Measurements from ENCODE around the gene KDM7A. TPM values are rescaled to one million over a fixed set of nuclear protein-coding genes. Genes with fewer than 3 reads are reported as not detected.

KDM7A gene
- total RNA-seq, 1 donor from 2014 or later: 13.8 TPM

DNA sequence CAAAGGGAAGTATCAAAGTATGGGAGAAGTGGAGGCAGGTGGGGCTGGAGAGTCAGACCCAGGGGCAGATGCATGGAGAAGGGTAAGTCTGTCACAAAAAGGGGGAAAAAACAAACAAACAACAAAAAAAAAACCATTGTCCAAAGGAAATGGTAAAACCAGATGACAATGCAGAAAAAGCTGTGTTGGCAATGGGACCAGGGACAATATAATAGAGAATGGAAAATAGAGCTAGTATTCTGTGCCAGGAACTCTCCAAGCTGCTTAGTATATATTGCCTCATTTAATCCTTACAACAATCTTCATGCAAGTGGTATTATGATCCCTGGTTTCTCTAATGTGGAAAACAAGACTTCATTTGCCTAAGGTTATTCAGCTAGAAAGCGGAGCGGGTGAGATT, 13.1 kb upstream of the KDM7A start:
- H3K4me1 Mint-ChIP-seq: peaks cover 6% of the 10 kb centered on the region
- H3K27ac Mint-ChIP-seq: no peak overlapping the region
- ChIA-PET CTCF (interaction anchor here (1.3 kb wide), 1 partner anchor 14 kb away, joined by 3 read pairs; no protein-coding TSS in a partner anchor), POLR2A (no interaction called here)
- DNase-seq (no peak), ATAC-seq (ENCODE audit: low read depth) (no peak)
- no peaks in the 10 kb centered on the region for H3K9me3 Mint-ChIP-seq
- no peak overlapping the region for H3K4me3 Mint-ChIP-seq
- TF ChIP-seq, protein P1, sequence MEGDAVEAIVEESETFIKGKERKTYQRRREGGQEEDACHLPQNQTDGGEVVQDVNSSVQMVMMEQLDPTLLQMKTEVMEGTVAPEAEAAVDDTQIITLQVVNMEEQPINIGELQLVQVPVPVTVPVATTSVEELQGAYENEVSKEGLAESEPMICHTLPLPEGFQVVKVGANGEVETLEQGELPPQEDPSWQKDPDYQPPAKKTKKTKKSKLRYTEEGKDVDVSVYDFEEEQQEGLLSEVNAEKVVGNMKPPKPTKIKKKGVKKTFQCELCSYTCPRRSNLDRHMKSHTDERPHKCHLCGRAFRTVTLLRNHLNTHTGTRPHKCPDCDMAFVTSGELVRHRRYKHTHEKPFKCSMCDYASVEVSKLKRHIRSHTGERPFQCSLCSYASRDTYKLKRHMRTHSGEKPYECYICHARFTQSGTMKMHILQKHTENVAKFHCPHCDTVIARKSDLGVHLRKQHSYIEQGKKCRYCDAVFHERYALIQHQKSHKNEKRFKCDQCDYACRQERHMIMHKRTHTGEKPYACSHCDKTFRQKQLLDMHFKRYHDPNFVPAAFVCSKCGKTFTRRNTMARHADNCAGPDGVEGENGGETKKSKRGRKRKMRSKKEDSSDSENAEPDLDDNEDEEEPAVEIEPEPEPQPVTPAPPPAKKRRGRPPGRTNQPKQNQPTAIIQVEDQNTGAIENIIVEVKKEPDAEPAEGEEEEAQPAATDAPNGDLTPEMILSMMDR (IDR thresholded peaks at IDR 0.05): no peak
- H3K27me3 Mint-ChIP-seq: no peaks in the 10 kb centered on the region
- H3K36me3 Mint-ChIP-seq (ENCODE audit: low read depth): no peaks in the 10 kb centered on the region
- intact Hi-C loops (cut with micrococcal nuclease): no loop called here

DNA sequence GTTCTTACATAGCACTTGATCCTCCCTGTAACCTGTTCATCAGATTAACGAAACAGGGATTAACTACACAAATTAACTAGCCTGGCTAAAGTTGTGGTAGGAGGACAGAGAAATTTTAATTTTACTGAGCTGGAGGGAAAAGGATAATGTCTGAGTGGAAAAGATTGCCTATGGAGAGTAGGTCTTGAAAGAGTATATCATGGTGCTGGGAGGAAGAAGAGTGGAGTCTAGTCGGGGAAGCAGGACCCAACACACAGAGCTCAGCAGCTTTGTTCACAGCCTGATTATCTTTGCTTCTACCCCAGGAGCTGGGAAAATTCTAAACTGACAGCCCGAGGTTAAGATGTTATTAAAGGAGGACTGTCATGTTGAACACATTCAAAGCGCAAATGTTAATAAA, 6.1 kb upstream of the KDM7A start:
- CTCF ChIA-PET: no interaction called here
- intact Hi-C loops (cut with micrococcal nuclease): no loop called here
- Mint-ChIP-seq H3K27me3 (peaks cover 1% of the 10 kb centered on the region), H3K27ac (no peak overlapping the region), H3K4me1 (peaks cover 9% of the 10 kb centered on the region), H3K9me3 (no peaks in the 10 kb centered on the region), H3K36me3 (ENCODE audit: low read depth) (no peaks in the 10 kb centered on the region), H3K4me3 (no peak overlapping the region)
- DNase-seq (no peak), ATAC-seq (ENCODE audit: low read depth) (no peak)
- POLR2A ChIA-PET: interaction anchor here (0.6 kb wide), 2 partner anchors 38 to 215 kb away, joined by 5 to 8 read pairs; partner anchors contain the start of gene SLC37A3
- TF ChIP-seq, protein P1 (IDR thresholded peaks at IDR 0.05): no peak

DNA sequence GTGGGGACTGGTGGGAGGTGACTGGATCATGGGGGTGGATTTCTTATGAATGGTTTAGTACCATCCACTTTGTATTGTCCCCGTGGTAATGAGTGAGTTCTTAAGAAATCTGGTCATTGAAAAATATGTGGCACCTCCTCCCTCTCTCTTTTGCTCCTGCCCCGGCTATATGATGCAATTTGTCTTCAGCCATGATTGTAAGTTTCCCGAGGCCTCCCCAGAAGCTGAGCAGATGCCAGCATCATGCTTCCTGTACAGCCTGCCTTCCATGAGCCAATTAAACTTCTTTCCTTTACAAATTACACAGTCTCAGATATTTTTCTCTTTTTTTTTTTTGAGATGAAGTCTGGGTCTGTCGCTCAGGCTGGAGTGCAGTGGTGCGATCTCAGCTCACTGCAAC, 2.6 kb upstream of the KDM7A start:
- Mint-ChIP-seq H3K9me3 (no peaks in the 10 kb centered on the region), H3K4me1 (peaks cover 23% of the 10 kb centered on the region), H3K36me3 (ENCODE audit: low read depth) (peaks cover 7% of the 10 kb centered on the region), H3K27ac (no peak overlapping the region), H3K4me3 (no peak overlapping the region), H3K27me3 (peaks cover 1% of the 10 kb centered on the region)
- TF ChIP-seq, protein P1 (IDR thresholded peaks at IDR 0.05): no peak
- ChIA-PET POLR2A (interaction anchor here (4.5 kb wide), 1 partner anchor 51 kb away, joined by 129 read pairs; no protein-coding TSS in a partner anchor), CTCF (no interaction called here)
- DNase-seq: no peak
- ATAC-seq (ENCODE audit: low read depth): no peak
- intact Hi-C loops (cut with micrococcal nuclease): loop anchor here (2.0 to 10.0 kb wide), 3 partner anchors 17 to 835 kb away; partner anchors contain the start of gene MRPS33

GRCh38 chr7:140176122-140176701, 571 bp downstream of the KDM7A start:
- DNase-seq (no peak), ATAC-seq (ENCODE audit: low read depth) (no peak)
- peaks cover 15% of the 10 kb centered on the region for H3K36me3 Mint-ChIP-seq (ENCODE audit: low read depth)
- TF ChIP-seq, protein P1 (IDR thresholded peaks at IDR 0.05): no peak
- intact Hi-C loops (cut with micrococcal nuclease): loop anchor here (5.0 to 10.0 kb wide), 2 partner anchors 501 to 839 kb away; partner anchors contain the start of gene MRPS33
- peaks cover 39% of the 10 kb centered on the region for H3K4me1 Mint-ChIP-seq
- peak overlapping the region; percentile 88 for H3K4me3 Mint-ChIP-seq
- no peaks in the 10 kb centered on the region for H3K27me3 Mint-ChIP-seq
- POLR2A ChIA-PET: interaction anchor here (0.6 to 4.5 kb wide), 15 partner anchors 10 to 839 kb away, joined by 3 to 129 read pairs (median 5); partner anchors contain the start of genes LUC7L2, MRPS33 and PARP12
- H3K27ac Mint-ChIP-seq: peak overlapping the region; percentile 95
- H3K9me3 Mint-ChIP-seq: no peaks in the 10 kb centered on the region
- CTCF ChIA-PET: interaction anchor here (0.7 to 2.5 kb wide), 4 partner anchors 22 to 128 kb away, joined by 3 to 16 read pairs (median 4); no protein-coding TSS in a partner anchor
